Brain pericyte (primary cell): Measurements from ENCODE around the gene NCOA3.
"Not testable (repeated sequence)": the region's sequence is repeated elsewhere in the genome, so short reads cannot be mapped to it uniquely, and the experiment has no call there.

Source experiments
- DNase-seq: peaks from one replicate; pipeline ENCODE4 v3.0.0-alpha.2; 2012; ENCODE audit warnings: low read depth, low spot score

The NCOA3 gene

GRCh38 chr20:47500554-47500953 lies 1.1 kb upstream of the NCOA3 start:
- no peak for DNase-seq

- no peak for DNase-seq
Measured at GRCh38 chr20:47501116-47501481, 588 bp upstream of the NCOA3 start.

GRCh38 chr20:47502271-47503239 lies 868 bp downstream of the NCOA3 start:
- DNase-seq, result no peak

- DNase-seq, result no peak
Measured at GRCh38 chr20:47503685-47504084, 2.0 kb downstream of the NCOA3 start.

- DNase-seq, result no peak
Measured at GRCh38 chr20:47506335-47506734, 4.6 kb downstream of the NCOA3 start.

GRCh38 chr20:47506850-47507249 lies 5.2 kb downstream of the NCOA3 start:
- DNase-seq, result no peak

- not testable (repeated sequence) for DNase-seq
Measured at GRCh38 chr20:47507275-47507981, 5.7 kb downstream of the NCOA3 start.

- no peak for DNase-seq
Measured at GRCh38 chr20:47508278-47508677, 6.6 kb downstream of the NCOA3 start.

GRCh38 chr20:47509104-47509661 lies 7.5 kb downstream of the NCOA3 start:
- DNase-seq, result no peak

GRCh38 chr20:47509685-47510084 lies 8.0 kb downstream of the NCOA3 start:
- DNase-seq, result no peak

GRCh38 chr20:47515843-47516242 lies 14.2 kb downstream of the NCOA3 start:
- DNase-seq, result no peak

GRCh38 chr20:47521059-47521808 lies 19.5 kb downstream of the NCOA3 start:
- DNase-seq, result no peak

GRCh38 chr20:47524015-47524784 lies 22.5 kb downstream of the NCOA3 start:
- DNase-seq, result no peak

GRCh38 chr20:47527004-47527800 lies 25.5 kb downstream of the NCOA3 start:
- no peak for DNase-seq

GRCh38 chr20:47529840-47530239 lies 28.2 kb downstream of the NCOA3 start:
- no peak for DNase-seq

- DNase-seq, result no peak
Measured at GRCh38 chr20:47531458-47531857, 29.8 kb downstream of the NCOA3 start.

GRCh38 chr20:47532002-47532401 lies 30.3 kb downstream of the NCOA3 start:
- DNase-seq, result no peak

- DNase-seq, result no peak
Measured at GRCh38 chr20:47533518-47534062, 31.9 kb downstream of the NCOA3 start.

GRCh38 chr20:47534405-47534804 lies 32.7 kb downstream of the NCOA3 start:
- no peak for DNase-seq

GRCh38 chr20:47535088-47535487 lies 33.4 kb downstream of the NCOA3 start:
- no peak for DNase-seq
